Central memory CD4-positive, alpha-beta T cell (primary cell): ENCODE measurements around the gene BAMBI.

ENCODE experiments used
- DNase-seq: peaks from one replicate; pipeline ENCODE4 v3.0.0; 2022

BAMBI gene

GRCh38 chr10:28709001-28709710 is 31.8 kb downstream of the BAMBI start:
- no peak for DNase-seq

- no peak for DNase-seq
Observed at GRCh38 chr10:28710202-28710886, 33.0 kb downstream of the BAMBI start.

GRCh38 chr10:28711041-28711440 is 33.7 kb downstream of the BAMBI start:
- DNase-seq = no peak

GRCh38 chr10:28711776-28712175 is 34.5 kb downstream of the BAMBI start:
- no peak for DNase-seq

- DNase-seq = no peak
Observed at GRCh38 chr10:28713626-28714352, 36.5 kb downstream of the BAMBI start.

GRCh38 chr10:28714401-28715053 is 37.2 kb downstream of the BAMBI start:
- no peak for DNase-seq

- DNase-seq = no peak
Observed at GRCh38 chr10:28715246-28715645, 37.9 kb downstream of the BAMBI start.

- no peak for DNase-seq
Observed at GRCh38 chr10:28715757-28716156, 38.4 kb downstream of the BAMBI start.

- DNase-seq = no peak
Observed at GRCh38 chr10:28716748-28717147, 39.4 kb downstream of the BAMBI start.

- no peak for DNase-seq
Observed at GRCh38 chr10:28717656-28718201, 40.4 kb downstream of the BAMBI start.

GRCh38 chr10:28719789-28720436 is 42.6 kb downstream of the BAMBI start:
- no peak for DNase-seq

GRCh38 chr10:28721318-28721951 is 44.1 kb downstream of the BAMBI start:
- DNase-seq = no peak

- DNase-seq = no peak
Observed at GRCh38 chr10:28722065-28722803, 44.9 kb downstream of the BAMBI start.

- DNase-seq = no peak
Observed at GRCh38 chr10:28728366-28728765, 51.0 kb downstream of the BAMBI start.

- DNase-seq = no peak
Observed at GRCh38 chr10:28730031-28730778, 52.9 kb downstream of the BAMBI start.

GRCh38 chr10:28732091-28732490 is 54.8 kb downstream of the BAMBI start:
- DNase-seq = no peak
